HL-60 (cell line): ENCODE measurements around the gene ANTXR1.

Experiments used
- GABPA ChIP-seq: IDR thresholded peaks from 2 replicates; pipeline ENCODE4 v1.6.1; 2012; ENCODE audit warnings: low read depth
- POLR2AphosphoS5 ChIP-seq: IDR thresholded peaks from 2 replicates; pipeline ENCODE4 v1.6.1; 2012; ENCODE audit warnings: low read depth
- REST ChIP-seq: IDR thresholded peaks from 2 replicates; pipeline ENCODE4 v1.6.1; 2012; ENCODE audit warnings: low read depth; ENCODE audit not compliant: insufficient replicate concordance
- SPI1 ChIP-seq: IDR thresholded peaks from 2 replicates; pipeline ENCODE4 v1.6.1; 2012; ENCODE audit warnings: low read depth, mild to moderate bottlenecking, borderline replicate concordance
- TF ChIP-seq, protein P1 (sequence below): IDR thresholded peaks from one replicate; pipeline ENCODE4 v1.5.1; 2011; ENCODE audit warnings: low read length, control low read depth, inconsistent platforms; ENCODE audit not compliant: insufficient read depth

GRCh38 chr2:69196327-69197117, 183.5 kb downstream of the ANTXR1 start:
- TF ChIP-seq, protein P1, sequence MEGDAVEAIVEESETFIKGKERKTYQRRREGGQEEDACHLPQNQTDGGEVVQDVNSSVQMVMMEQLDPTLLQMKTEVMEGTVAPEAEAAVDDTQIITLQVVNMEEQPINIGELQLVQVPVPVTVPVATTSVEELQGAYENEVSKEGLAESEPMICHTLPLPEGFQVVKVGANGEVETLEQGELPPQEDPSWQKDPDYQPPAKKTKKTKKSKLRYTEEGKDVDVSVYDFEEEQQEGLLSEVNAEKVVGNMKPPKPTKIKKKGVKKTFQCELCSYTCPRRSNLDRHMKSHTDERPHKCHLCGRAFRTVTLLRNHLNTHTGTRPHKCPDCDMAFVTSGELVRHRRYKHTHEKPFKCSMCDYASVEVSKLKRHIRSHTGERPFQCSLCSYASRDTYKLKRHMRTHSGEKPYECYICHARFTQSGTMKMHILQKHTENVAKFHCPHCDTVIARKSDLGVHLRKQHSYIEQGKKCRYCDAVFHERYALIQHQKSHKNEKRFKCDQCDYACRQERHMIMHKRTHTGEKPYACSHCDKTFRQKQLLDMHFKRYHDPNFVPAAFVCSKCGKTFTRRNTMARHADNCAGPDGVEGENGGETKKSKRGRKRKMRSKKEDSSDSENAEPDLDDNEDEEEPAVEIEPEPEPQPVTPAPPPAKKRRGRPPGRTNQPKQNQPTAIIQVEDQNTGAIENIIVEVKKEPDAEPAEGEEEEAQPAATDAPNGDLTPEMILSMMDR, result no peak
- TF ChIP-seq POLR2AphosphoS5, result no peak
- no peak for TF ChIP-seq REST
- TF ChIP-seq GABPA, result no peak
- TF ChIP-seq SPI1, result no peak
